Measurements from ENCODE around the gene ADIG.
A peak's percentile ranks its signal among the peaks of the same experiment; 100 is the strongest.
"Not testable (repeated sequence)": the region's sequence is repeated elsewhere in the genome, so short reads cannot be mapped to it uniquely, and the experiment has no call there.

Gene ADIG

GRCh38 chr20:38589967-38590675 is 9.1 kb downstream of the ADIG start:
- Histone ChIP-seq H3K36me3 (ENCODE audit: insufficient read depth, low read length) (no peaks in the 10 kb centered on the region), H3K27ac (ENCODE audit: low read depth, low read length) (no peak overlapping the region), H3K27me3 (ENCODE audit: insufficient read depth, low read length) (no peaks in the 10 kb centered on the region), H3K4me1 (ENCODE audit: control insufficient read depth, insufficient read depth, low read length, unreplicated experiment) (peaks cover 4% of the 10 kb centered on the region), H3K79me2 (ENCODE audit: control insufficient read depth, insufficient read depth, low read length, unreplicated experiment) (no peaks in the 10 kb centered on the region), H3K4me3 (ENCODE audit: low read depth, low read length) (no peak overlapping the region), H2AFZ (ENCODE audit: low read length, unreplicated experiment) (no peak overlapping the region)

GRCh38 chr20:38590676-38591473 is 9.9 kb downstream of the ADIG start:
- Histone ChIP-seq H3K4me3 (ENCODE audit: low read depth, low read length) (no peak overlapping the region), H3K79me2 (ENCODE audit: control insufficient read depth, insufficient read depth, low read length, unreplicated experiment) (no peaks in the 10 kb centered on the region), H3K36me3 (ENCODE audit: insufficient read depth, low read length) (no peaks in the 10 kb centered on the region), H3K27me3 (ENCODE audit: insufficient read depth, low read length) (no peaks in the 10 kb centered on the region), H2AFZ (ENCODE audit: low read length, unreplicated experiment) (no peak overlapping the region), H3K4me1 (ENCODE audit: control insufficient read depth, insufficient read depth, low read length, unreplicated experiment) (peaks cover 4% of the 10 kb centered on the region), H3K27ac (ENCODE audit: low read depth, low read length) (no peak overlapping the region)

- no peak overlapping the region for H3K27ac ChIP-seq (ENCODE audit: low read depth, low read length)
- H3K27me3 ChIP-seq (ENCODE audit: insufficient read depth, low read length) = no peaks in the 10 kb centered on the region
- H3K79me2 ChIP-seq (ENCODE audit: control insufficient read depth, insufficient read depth, low read length, unreplicated experiment) = no peaks in the 10 kb centered on the region
- H3K4me1 ChIP-seq (ENCODE audit: control insufficient read depth, insufficient read depth, low read length, unreplicated experiment) = peaks cover 4% of the 10 kb centered on the region
- no peak overlapping the region for H2AFZ ChIP-seq (ENCODE audit: low read length, unreplicated experiment)
- H3K4me3 ChIP-seq (ENCODE audit: low read depth, low read length) = no peak overlapping the region
- H3K36me3 ChIP-seq (ENCODE audit: insufficient read depth, low read length) = no peaks in the 10 kb centered on the region
These were observed 10.7 kb downstream of the ADIG start for GRCh38 chr20:38591474-38592410.

- H3K36me3 ChIP-seq (ENCODE audit: insufficient read depth, low read length); H3K4me1 ChIP-seq (ENCODE audit: control insufficient read depth, insufficient read depth, low read length, unreplicated experiment); H3K27me3 ChIP-seq (ENCODE audit: insufficient read depth, low read length); H3K4me3 ChIP-seq (ENCODE audit: low read depth, low read length); H2AFZ ChIP-seq (ENCODE audit: low read length, unreplicated experiment); H3K79me2 ChIP-seq (ENCODE audit: control insufficient read depth, insufficient read depth, low read length, unreplicated experiment); H3K27ac ChIP-seq (ENCODE audit: low read depth, low read length): not testable (repeated sequence)
These were observed 11.4 kb downstream of the ADIG start for GRCh38 chr20:38592411-38592790.

GRCh38 chr20:38594281-38594680 is 13.3 kb downstream of the ADIG start:
- not testable (repeated sequence) for H2AFZ ChIP-seq (ENCODE audit: low read length, unreplicated experiment); H3K4me1 ChIP-seq (ENCODE audit: control insufficient read depth, insufficient read depth, low read length, unreplicated experiment); H3K36me3 ChIP-seq (ENCODE audit: insufficient read depth, low read length); H3K27me3 ChIP-seq (ENCODE audit: insufficient read depth, low read length); H3K27ac ChIP-seq (ENCODE audit: low read depth, low read length); H3K4me3 ChIP-seq (ENCODE audit: low read depth, low read length); H3K79me2 ChIP-seq (ENCODE audit: control insufficient read depth, insufficient read depth, low read length, unreplicated experiment)

- H3K36me3 ChIP-seq (ENCODE audit: insufficient read depth, low read length); H3K4me3 ChIP-seq (ENCODE audit: low read depth, low read length); H3K79me2 ChIP-seq (ENCODE audit: control insufficient read depth, insufficient read depth, low read length, unreplicated experiment); H2AFZ ChIP-seq (ENCODE audit: low read length, unreplicated experiment); H3K4me1 ChIP-seq (ENCODE audit: control insufficient read depth, insufficient read depth, low read length, unreplicated experiment); H3K27me3 ChIP-seq (ENCODE audit: insufficient read depth, low read length); H3K27ac ChIP-seq (ENCODE audit: low read depth, low read length): not testable (repeated sequence)
These were observed 14.9 kb downstream of the ADIG start for GRCh38 chr20:38595886-38596285.

DNA sequence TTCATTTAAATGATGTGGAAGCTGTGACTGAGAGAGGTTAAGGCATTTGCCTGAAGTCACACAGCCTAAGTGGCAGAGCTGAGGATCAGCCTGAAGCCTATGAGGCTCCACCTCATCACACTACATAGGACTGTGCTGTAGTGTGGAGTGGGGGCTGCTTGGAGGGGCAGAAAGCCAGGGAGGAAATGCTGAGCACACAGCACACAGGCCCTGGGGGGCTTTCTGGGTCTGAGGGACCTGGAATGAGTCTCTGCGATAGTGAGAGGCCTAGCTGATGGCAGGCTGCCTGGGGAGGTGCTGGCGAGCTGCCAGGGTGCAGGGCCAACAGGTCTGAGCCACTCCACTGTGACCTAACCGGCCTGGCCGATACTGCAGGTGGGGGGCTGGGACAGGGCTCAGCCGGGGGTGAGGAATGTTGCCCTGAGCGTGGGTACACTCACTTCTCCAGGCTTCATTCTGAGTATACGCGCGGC is 18.4 kb downstream of the ADIG start:
- Histone ChIP-seq H3K27me3 (ENCODE audit: insufficient read depth, low read length) (no peaks in the 10 kb centered on the region), H3K4me3 (ENCODE audit: low read depth, low read length) (no peak overlapping the region), H3K4me1 (ENCODE audit: control insufficient read depth, insufficient read depth, low read length, unreplicated experiment) (peaks cover 10% of the 10 kb centered on the region), H3K27ac (ENCODE audit: low read depth, low read length) (no peak overlapping the region), H3K79me2 (ENCODE audit: control insufficient read depth, insufficient read depth, low read length, unreplicated experiment) (no peaks in the 10 kb centered on the region), H2AFZ (ENCODE audit: low read length, unreplicated experiment) (no peak overlapping the region), H3K36me3 (ENCODE audit: insufficient read depth, low read length) (no peaks in the 10 kb centered on the region)

DNA sequence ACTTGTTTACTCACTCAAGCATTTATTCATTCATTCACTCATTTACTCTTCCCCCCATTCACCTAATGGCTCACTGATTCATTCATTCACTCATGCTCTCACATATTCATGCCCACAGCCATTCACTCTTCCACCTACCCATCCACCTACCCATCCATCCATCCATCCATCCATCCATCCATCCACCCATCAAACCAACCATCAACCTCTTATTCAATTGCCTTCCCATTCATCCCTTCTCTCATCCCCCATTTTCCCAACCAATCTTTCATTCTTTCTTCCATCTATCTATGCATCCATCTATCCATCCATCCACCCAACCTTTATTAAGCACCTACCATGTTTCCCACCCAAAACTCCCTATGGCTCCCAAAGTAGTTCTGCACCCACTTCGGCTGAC is 19.1 kb downstream of the ADIG start:
- Histone ChIP-seq H3K4me3 (ENCODE audit: low read depth, low read length) (no peak overlapping the region), H3K79me2 (ENCODE audit: control insufficient read depth, insufficient read depth, low read length, unreplicated experiment) (no peaks in the 10 kb centered on the region), H3K27ac (ENCODE audit: low read depth, low read length) (no peak overlapping the region), H3K4me1 (ENCODE audit: control insufficient read depth, insufficient read depth, low read length, unreplicated experiment) (peaks cover 14% of the 10 kb centered on the region), H3K36me3 (ENCODE audit: insufficient read depth, low read length) (no peaks in the 10 kb centered on the region), H3K27me3 (ENCODE audit: insufficient read depth, low read length) (no peaks in the 10 kb centered on the region), H2AFZ (ENCODE audit: low read length, unreplicated experiment) (no peak overlapping the region)

DNA sequence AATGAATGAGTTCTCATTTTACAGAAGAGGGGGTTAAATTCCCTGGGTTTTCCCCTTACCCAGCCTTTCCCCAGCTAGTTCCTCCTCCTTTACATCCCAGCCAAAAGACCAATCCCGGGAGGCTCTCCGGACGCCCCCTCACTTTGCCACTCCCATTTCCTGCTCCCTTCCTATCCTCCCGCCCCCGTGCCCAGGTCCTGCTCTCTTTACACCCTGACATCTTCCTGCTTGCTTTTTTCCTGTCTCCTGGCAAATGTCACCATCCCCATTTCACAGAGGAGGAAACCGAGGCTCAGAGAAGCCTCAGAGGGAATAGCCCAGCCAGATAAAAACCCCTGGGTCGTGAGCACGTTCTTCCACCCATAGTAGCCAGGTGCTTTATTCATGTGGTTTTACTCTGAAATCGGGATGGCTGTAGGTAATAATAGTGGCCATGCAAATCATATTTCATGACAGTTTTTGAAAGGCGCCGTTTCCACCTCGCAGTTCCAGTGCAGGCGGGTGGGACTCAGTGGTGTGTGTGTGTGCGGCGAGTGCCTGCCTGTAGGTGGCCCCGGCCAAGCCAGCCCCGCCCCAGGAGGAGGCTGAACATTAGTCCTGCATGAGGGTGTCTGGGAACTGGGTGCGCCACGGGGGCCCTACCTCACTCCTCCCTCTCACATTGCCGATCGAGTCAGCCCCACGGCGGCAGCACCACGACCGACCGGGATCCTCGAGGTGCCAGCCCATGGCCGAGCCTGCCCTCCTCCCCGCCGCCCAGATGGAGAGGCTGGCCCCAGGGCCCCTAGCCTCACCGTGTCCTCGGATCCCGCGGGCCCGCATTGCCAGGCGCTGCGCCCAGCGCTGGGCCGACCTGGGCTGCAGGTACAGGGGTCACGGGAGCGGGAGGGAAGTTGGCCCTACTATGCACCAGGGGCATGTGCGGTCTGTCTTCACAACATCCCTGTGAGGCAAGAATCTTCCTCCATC is 20.5 kb downstream of the ADIG start, which contains the start of gene ARHGAP40:
Gene ARHGAP40, plus strand, starts transcription at position 594 of the 969 bp plus-strand sequence.
- peak within 1 kb of the TSS; percentile 27 for H2AFZ ChIP-seq (ENCODE audit: low read length, unreplicated experiment)
- H3K27ac ChIP-seq (ENCODE audit: low read depth, low read length) = no peak within 1 kb of the TSS
- peak within 1 kb of the TSS; percentile 58 for H3K4me3 ChIP-seq (ENCODE audit: low read depth, low read length)

More for the DNA sequence above, 20.5 kb downstream of the ADIG start, which contains the start of gene ARHGAP40:
- Histone ChIP-seq H3K4me1 (ENCODE audit: control insufficient read depth, insufficient read depth, low read length, unreplicated experiment) (peaks cover 17% of the 10 kb centered on the region), H3K36me3 (ENCODE audit: insufficient read depth, low read length) (no peaks in the 10 kb centered on the region), H3K79me2 (ENCODE audit: control insufficient read depth, insufficient read depth, low read length, unreplicated experiment) (no peaks in the 10 kb centered on the region), H3K27me3 (ENCODE audit: insufficient read depth, low read length) (no peaks in the 10 kb centered on the region)

Data from ACC112 (cell line).